Mesenchymal stem cell (in vitro differentiated cells and primary cell): ENCODE data around the gene SLC17A5.
A peak's percentile ranks its signal among the peaks of the same experiment; 100 is the strongest.

Experiments
- DNase-seq: peaks from one replicate; pipeline ENCODE4 v3.0.0-alpha.2; 2013
- H2AFZ ChIP-seq: one replicate; pipeline ENCODE4 v1.6.1; 2013; ENCODE audit warnings: low read depth, mild to moderate bottlenecking, control low read depth, inconsistent platforms, low read length, moderate library complexity
- H2AK5ac ChIP-seq: 2 replicates; pipeline ENCODE4 v1.6.1; 2013; ENCODE audit warnings: low read length, moderate library complexity, mild to moderate bottlenecking, inconsistent platforms; ENCODE audit not compliant: severe bottlenecking
- H2BK120ac ChIP-seq: one replicate; pipeline ENCODE4 v1.6.1; 2013; ENCODE audit warnings: low read depth, mild to moderate bottlenecking, inconsistent platforms, low read length, moderate library complexity
- H2BK12ac ChIP-seq, 2 experiments: one replicate each; pipeline ENCODE4 v1.6.1; 2013; ENCODE audit warnings: inconsistent platforms in 2 of 2, low read length in 2 of 2, mild to moderate bottlenecking in 2 of 2, moderate library complexity in 2 of 2, control low read depth in 1 of 2
- H2BK15ac ChIP-seq: one replicate; pipeline ENCODE4 v1.6.1; 2013; ENCODE audit warnings: mild to moderate bottlenecking, low read depth, inconsistent platforms; ENCODE audit not compliant: poor library complexity, severe bottlenecking
- H2BK5ac ChIP-seq: 2 replicates; pipeline ENCODE4 v1.6.1; 2013; ENCODE audit warnings: low read depth, mild to moderate bottlenecking, low read length, control low read depth, inconsistent platforms; ENCODE audit not compliant: poor library complexity, severe bottlenecking
- H3K14ac ChIP-seq, 2 experiments: one replicate each; pipeline ENCODE4 v1.6.1; 2013; ENCODE audit warnings: inconsistent platforms in 2 of 2, low read length in 2 of 2, control low read depth in 1 of 2, mild to moderate bottlenecking in 1 of 2, moderate library complexity in 1 of 2
- H3K18ac ChIP-seq, 2 experiments: one replicate each; pipeline ENCODE4 v1.6.1; 2013; ENCODE audit warnings: inconsistent platforms in 2 of 2, low read length in 2 of 2, control low read depth in 1 of 2, low read depth in 1 of 2, mild to moderate bottlenecking in 1 of 2
- H3K23ac ChIP-seq, 2 experiments: one replicate each; pipeline ENCODE4 v1.6.1; 2013; ENCODE audit warnings: inconsistent platforms in 2 of 2, low read length in 2 of 2, mild to moderate bottlenecking in 2 of 2, moderate library complexity in 2 of 2, control low read depth in 1 of 2
- H3K27ac ChIP-seq: 2 replicates; pipeline ENCODE4 v1.5.1; 2013; ENCODE audit warnings: mild to moderate bottlenecking, moderate library complexity, low read length, control low read depth, inconsistent platforms; ENCODE audit not compliant: poor library complexity, severe bottlenecking
- H3K27me3 ChIP-seq, 2 experiments: 2 replicates each; pipeline versions ENCODE4 v1.6.1 to v1.7.0; 2013; ENCODE audit warnings: low read length in 2 of 2, mild to moderate bottlenecking in 2 of 2, moderate library complexity in 2 of 2, control low read depth in 1 of 2, inconsistent platforms in 1 of 2; ENCODE audit not compliant: control insufficient read depth in 1 of 2, insufficient read depth in 1 of 2
- H3K36me3 ChIP-seq, 2 experiments: 2 replicates each; pipeline versions ENCODE4 v1.6.1 to v1.7.0; 2013; ENCODE audit warnings: low read length in 2 of 2, control low read depth in 1 of 2, inconsistent platforms in 1 of 2, low read depth in 1 of 2, mild to moderate bottlenecking in 1 of 2; ENCODE audit not compliant: insufficient read depth in 2 of 2, control insufficient read depth in 1 of 2
- H3K4ac ChIP-seq, 2 experiments: one replicate each; pipeline ENCODE4 v1.6.1; 2013; ENCODE audit warnings: inconsistent platforms in 2 of 2, low read length in 2 of 2, mild to moderate bottlenecking in 2 of 2, moderate library complexity in 2 of 2, control low read depth in 1 of 2, low read depth in 1 of 2
- H3K4me1 ChIP-seq: 2 replicates; pipeline ENCODE4 v1.6.1; 2013; ENCODE audit warnings: low read depth, low read length, control low read depth; ENCODE audit not compliant: control insufficient read depth, insufficient read depth
- H3K4me2 ChIP-seq: 2 replicates; pipeline ENCODE4 v1.6.1; 2013; ENCODE audit warnings: low read length, mild to moderate bottlenecking, inconsistent platforms; ENCODE audit not compliant: poor library complexity, severe bottlenecking
- H3K4me3 ChIP-seq, 2 experiments: 2 replicates each; pipeline versions ENCODE4 v1.5.1 to v1.7.0; 2013; ENCODE audit warnings: low read length in 2 of 2, mild to moderate bottlenecking in 2 of 2, control low read depth in 1 of 2, low read depth in 1 of 2; ENCODE audit not compliant: insufficient read depth in 1 of 2
- H3K79me1 ChIP-seq: replicated peaks from 2 replicates; pipeline ENCODE4 v1.6.1; 2013; ENCODE audit warnings: mild to moderate bottlenecking, control low read depth, low read length, inconsistent platforms; ENCODE audit not compliant: poor library complexity, severe bottlenecking
- H3K9ac ChIP-seq: 2 replicates; pipeline ENCODE4 v1.7.0; 2013; ENCODE audit warnings: mild to moderate bottlenecking, low read length, moderate library complexity
- H3K9me3 ChIP-seq: 2 replicates; pipeline ENCODE4 v1.7.0; 2013; ENCODE audit warnings: mild to moderate bottlenecking, low read length; ENCODE audit not compliant: control insufficient read depth
- H4K8ac ChIP-seq: one replicate; pipeline ENCODE4 v1.6.1; 2013; ENCODE audit warnings: inconsistent platforms, mild to moderate bottlenecking, low read length, moderate library complexity
- H4K91ac ChIP-seq: one replicate; pipeline ENCODE4 v1.6.1; 2013; ENCODE audit warnings: mild to moderate bottlenecking, low read length, inconsistent platforms
- WGBS: methylation state at CpG from one replicate; pipeline ENCODE4 v1.1.7; 2013; ENCODE audit warnings: mixed read lengths; 5-methylcytosine and 5-hydroxymethylcytosine counted together

Gene SLC17A5

GRCh38 chr6:73632346-73632745 is 21.4 kb downstream of the SLC17A5 start:
- Histone ChIP-seq H3K27ac (no peak overlapping the region), H3K14ac (no peak overlapping the region), H4K91ac (no peak overlapping the region), H3K23ac (no peak overlapping the region), H3K4ac (no peak overlapping the region), H3K36me3 (peaks cover 18 to 84% of the 10 kb centered on the region in 2 experiments), H2AK5ac (no peak overlapping the region), H2AFZ (no peak overlapping the region), H3K79me1 (peaks cover 1% of the 10 kb centered on the region), H2BK120ac (no peak overlapping the region), H3K27me3 (no peaks in the 10 kb centered on the region), H3K4me3 (no peak overlapping the region), H3K9ac (no peak overlapping the region), H3K18ac (no peak overlapping the region), H2BK15ac (no peak overlapping the region), H3K9me3 (no peaks in the 10 kb centered on the region), H4K8ac (no peak overlapping the region), H3K4me2 (no peak overlapping the region), H2BK5ac (no peak overlapping the region), H2BK12ac (no peak overlapping the region), H3K4me1 (no peaks in the 10 kb centered on the region)
- WGBS, result 97% methylated on average over 6 of the region's 7 CpGs
- DNase-seq, result no peak

- no peak overlapping the region for H3K27ac ChIP-seq
- no peak overlapping the region for H2BK12ac ChIP-seq
- no peak overlapping the region for H3K18ac ChIP-seq
- H4K91ac ChIP-seq, result no peak overlapping the region
- peaks cover 1% of the 10 kb centered on the region for H3K79me1 ChIP-seq
- H3K14ac ChIP-seq, result no peak overlapping the region
- no peaks in the 10 kb centered on the region for H3K9me3 ChIP-seq
- no peak overlapping the region for H2AK5ac ChIP-seq
- peak; percentile 16 for DNase-seq
- no peak overlapping the region for H3K4me2 ChIP-seq
- no peak overlapping the region for H3K9ac ChIP-seq
- no peaks in the 10 kb centered on the region for H3K27me3 ChIP-seq
- no peaks in the 10 kb centered on the region for H3K4me1 ChIP-seq
- no peak overlapping the region for H4K8ac ChIP-seq
- 82% methylated on average over 5 of the region's 5 CpGs for WGBS
- H2BK15ac ChIP-seq, result no peak overlapping the region
- H2BK120ac ChIP-seq, result no peak overlapping the region
- H3K36me3 ChIP-seq, result peaks cover 18 to 82% of the 10 kb centered on the region in 2 experiments
- H3K4me3 ChIP-seq, result no peak overlapping the region
- no peak overlapping the region for H2BK5ac ChIP-seq
- no peak overlapping the region for H3K4ac ChIP-seq
- H2AFZ ChIP-seq, result no peak overlapping the region
- H3K23ac ChIP-seq, result no peak overlapping the region
These were observed 21.9 kb downstream of the SLC17A5 start for GRCh38 chr6:73631849-73632248.

DNA sequence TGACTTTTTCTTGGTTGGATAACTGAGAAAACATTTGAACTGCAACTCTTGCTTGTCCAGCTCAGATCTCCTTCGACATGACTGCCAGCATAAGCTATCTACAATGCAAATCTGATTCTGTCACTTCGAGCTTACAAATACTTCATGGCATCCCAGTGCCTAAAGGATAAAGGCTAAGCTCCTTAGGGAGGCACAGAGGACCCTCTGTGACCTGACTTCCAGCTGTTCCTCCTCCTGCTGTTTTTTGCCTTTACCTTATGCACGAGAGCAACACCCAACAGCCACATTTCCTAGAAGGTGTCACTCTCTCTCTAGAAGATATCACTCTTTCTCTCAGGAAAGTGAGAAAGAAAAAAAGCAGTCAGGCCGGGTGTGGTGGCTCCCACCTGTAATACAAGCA is 23.4 kb downstream of the SLC17A5 start:
- 93% methylated on average over 4 of the region's 4 CpGs for WGBS
- peaks cover 1% of the 10 kb centered on the region for H3K79me1 ChIP-seq
- no peak overlapping the region for H4K91ac ChIP-seq
- H3K9me3 ChIP-seq, result no peaks in the 10 kb centered on the region
- no peak overlapping the region for H2AK5ac ChIP-seq
- no peak overlapping the region for H3K4me3 ChIP-seq
- no peak overlapping the region for H2BK5ac ChIP-seq
- H3K4me2 ChIP-seq, result no peak overlapping the region
- no peak overlapping the region for H4K8ac ChIP-seq
- H2BK15ac ChIP-seq, result no peak overlapping the region
- no peak overlapping the region for H2BK12ac ChIP-seq
- H3K18ac ChIP-seq, result no peak overlapping the region
- H3K36me3 ChIP-seq, result peaks cover 14 to 84% of the 10 kb centered on the region in 2 experiments
- H3K4me1 ChIP-seq, result no peaks in the 10 kb centered on the region
- no peak overlapping the region for H2AFZ ChIP-seq
- H3K23ac ChIP-seq, result no peak overlapping the region
- no peak overlapping the region for H3K4ac ChIP-seq
- DNase-seq, result no peak
- H3K27ac ChIP-seq, result no peak overlapping the region
- no peak overlapping the region for H2BK120ac ChIP-seq
- H3K14ac ChIP-seq, result no peak overlapping the region
- H3K9ac ChIP-seq, result no peak overlapping the region
- H3K27me3 ChIP-seq, result no peaks in the 10 kb centered on the region

DNA sequence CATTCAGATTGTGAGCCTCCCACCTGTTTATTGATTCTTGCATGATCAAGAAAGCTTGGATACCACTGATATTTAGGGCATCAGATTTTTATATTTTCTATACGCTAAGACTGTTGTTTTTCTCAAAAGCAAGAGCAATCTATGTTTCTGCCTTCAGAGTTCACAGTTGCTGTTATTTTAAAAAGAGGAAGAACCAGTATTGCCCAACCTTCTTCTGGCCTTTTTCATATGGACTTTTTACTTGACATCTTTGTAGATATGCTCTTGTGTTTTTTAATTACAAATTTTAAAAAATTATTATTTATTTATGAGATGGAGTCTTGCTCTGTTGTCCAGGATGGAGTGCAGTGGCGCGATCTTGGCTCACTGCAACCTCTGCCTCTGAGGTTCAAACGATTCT is 28.9 kb downstream of the SLC17A5 start:
- peaks cover 1% of the 10 kb centered on the region for H3K79me1 ChIP-seq
- H3K4me3 ChIP-seq, result no peak overlapping the region
- no peak overlapping the region for H2BK12ac ChIP-seq
- no peaks in the 10 kb centered on the region for H3K9me3 ChIP-seq
- no peaks in the 10 kb centered on the region for H3K27me3 ChIP-seq
- no peak overlapping the region for H2AK5ac ChIP-seq
- H3K14ac ChIP-seq, result no peak overlapping the region
- H2AFZ ChIP-seq, result no peak overlapping the region
- no peak overlapping the region for H3K4ac ChIP-seq
- no peak overlapping the region for H2BK120ac ChIP-seq
- no peak overlapping the region for H3K23ac ChIP-seq
- no peak overlapping the region for H2BK15ac ChIP-seq
- peaks cover 17 to 55% of the 10 kb centered on the region in 2 experiments for H3K36me3 ChIP-seq
- WGBS, result 98% methylated on average over 3 of the region's 4 CpGs
- H2BK5ac ChIP-seq, result no peak overlapping the region
- no peak overlapping the region for H3K27ac ChIP-seq
- no peak for DNase-seq
- no peak overlapping the region for H4K91ac ChIP-seq
- H3K9ac ChIP-seq, result no peak overlapping the region
- no peaks in the 10 kb centered on the region for H3K4me1 ChIP-seq
- no peak overlapping the region for H3K18ac ChIP-seq
- H3K4me2 ChIP-seq, result no peak overlapping the region
- no peak overlapping the region for H4K8ac ChIP-seq
